Liver (tissue), 9 donors: Measurements from ENCODE around the gene CTNNA1. TPM values are rescaled to one million over a fixed set of nuclear protein-coding genes. Genes with fewer than 3 reads are reported as not detected.

ENCODE experiments used
- DNase-seq: peaks from one replicate; pipeline ENCODE4 v3.0.0-alpha.2; 2017; ENCODE audit warnings: low spot score
- H3K27ac ChIP-seq, 2 donors: one replicate each; pipeline ENCODE4 v1.7.0; 2013; ENCODE audit warnings: inconsistent platforms in 2 of 2, low read length in 2 of 2, control low read depth in 1 of 2, low read depth in 1 of 2, mild to moderate bottlenecking in 1 of 2
- H3K27me3 ChIP-seq, 4 donors: one replicate each; pipeline versions ENCODE4 v1.6.1 to v1.7.0; 2013; ENCODE audit warnings: low read length in 3 of 4, inconsistent platforms in 1 of 4, mild to moderate bottlenecking in 1 of 4, moderate library complexity in 1 of 4; ENCODE audit not compliant: control insufficient read depth in 4 of 4, insufficient read depth in 4 of 4
- H3K36me3 ChIP-seq, 4 donors: one replicate each; pipeline versions ENCODE4 v1.6.1 to v1.7.0; 2013; ENCODE audit warnings: low read length in 3 of 4, mild to moderate bottlenecking in 3 of 4, low read depth in 1 of 4, moderate library complexity in 1 of 4; ENCODE audit not compliant: control insufficient read depth in 4 of 4, insufficient read depth in 3 of 4
- H3K4me1 ChIP-seq, 4 donors: one replicate each; pipeline versions ENCODE4 v1.6.1 to v1.7.0; 2013; ENCODE audit warnings: low read length in 3 of 4, mild to moderate bottlenecking in 3 of 4, moderate library complexity in 1 of 4; ENCODE audit not compliant: control insufficient read depth in 4 of 4, insufficient read depth in 4 of 4
- H3K4me3 ChIP-seq, 3 donors: one replicate each; pipeline versions ENCODE4 v1.6.1 to v1.7.0; 2013; ENCODE audit warnings: low read length in 3 of 3, control low read depth in 1 of 3, low read depth in 1 of 3, mild to moderate bottlenecking in 1 of 3
- H3K9ac ChIP-seq, 2 donors: one replicate each; pipeline ENCODE4 v1.7.0; 2013; ENCODE audit warnings: low read length in 2 of 2, mild to moderate bottlenecking in 2 of 2, moderate library complexity in 2 of 2, control low read depth in 1 of 2, low read depth in 1 of 2
- H3K9me3 ChIP-seq, 4 donors: one replicate each; pipeline versions ENCODE4 v1.6.1 to v1.7.0; 2013; ENCODE audit warnings: low read length in 3 of 4; ENCODE audit not compliant: control insufficient read depth in 4 of 4
- ATF3 ChIP-seq: IDR thresholded peaks from 2 replicates; pipeline ENCODE4 v1.6.1; 2016; ENCODE audit warnings: antibody characterized with exemption
- CTCF ChIP-seq: fragments of 150-350 bp; IDR thresholded peaks from 2 replicates; pipeline ENCODE4 v1.5.1; 2017; ENCODE audit warnings: improper control_type of control experiment, low read depth, low read length; ENCODE audit not compliant: missing input control
- EGR1 ChIP-seq, 2 donors: IDR thresholded peaks; 2 replicates each; pipeline ENCODE4 v1.6.1; 2016 to 2018; ENCODE audit warnings: antibody characterized with exemption in 2 of 2, low read depth in 2 of 2
- FOXA1 ChIP-seq: IDR thresholded peaks from 2 replicates; pipeline ENCODE4 v1.6.1; 2016; ENCODE audit warnings: antibody characterized with exemption
- FOXA2 ChIP-seq: IDR thresholded peaks from 2 replicates; pipeline ENCODE4 v1.6.1; 2016; ENCODE audit warnings: antibody characterized with exemption
- GABPA ChIP-seq, 2 donors: IDR thresholded peaks in 1 of 2; conservative IDR thresholded peaks in 1 of 2; 2 replicates each; pipeline ENCODE4 v1.6.1; 2016; ENCODE audit warnings: antibody characterized with exemption in 2 of 2, mild to moderate bottlenecking in 1 of 2, moderate library complexity in 1 of 2
- HNF4A ChIP-seq, 2 donors: conservative IDR thresholded peaks; 2 replicates each; pipeline ENCODE4 v1.6.1; 2016; ENCODE audit warnings: antibody characterized with exemption in 2 of 2, mild to moderate bottlenecking in 2 of 2
- HNF4G ChIP-seq: IDR thresholded peaks from 2 replicates; pipeline ENCODE4 v1.6.1; 2016; ENCODE audit warnings: antibody characterized with exemption
- JUND ChIP-seq, 2 donors: IDR thresholded peaks; 2 replicates each; pipeline ENCODE4 v1.6.1; 2016; ENCODE audit warnings: antibody characterized with exemption in 2 of 2
- MAX ChIP-seq: IDR thresholded peaks from 2 replicates; pipeline ENCODE4 v1.6.1; 2016; ENCODE audit warnings: antibody characterized with exemption
- NR2F2 ChIP-seq: IDR thresholded peaks from 2 replicates; pipeline ENCODE4 v1.6.1; 2016; ENCODE audit warnings: antibody characterized with exemption
- RAD21 ChIP-seq, 2 donors: IDR thresholded peaks; 2 replicates each; pipeline ENCODE4 v1.6.1; 2016; ENCODE audit warnings: antibody characterized with exemption in 2 of 2, mild to moderate bottlenecking in 2 of 2
- RXRA ChIP-seq, 2 donors: IDR thresholded peaks; 2 replicates each; pipeline ENCODE4 v1.6.1; 2017 to 2018; ENCODE audit warnings: antibody characterized with exemption in 2 of 2, mild to moderate bottlenecking in 1 of 2
- SP1 ChIP-seq: IDR thresholded peaks from 2 replicates; pipeline ENCODE4 v1.6.1; 2018; ENCODE audit warnings: antibody characterized with exemption, mild to moderate bottlenecking
- TAF1 ChIP-seq: conservative IDR thresholded peaks from 2 replicates; pipeline ENCODE4 v1.6.1; 2016; ENCODE audit warnings: antibody characterized with exemption, mild to moderate bottlenecking
- YY1 ChIP-seq: IDR thresholded peaks from 2 replicates; pipeline ENCODE4 v1.6.1; 2016; ENCODE audit warnings: antibody characterized with exemption, mild to moderate bottlenecking
- WGBS: extraction: QIAGEN DNeasy Blood & Tissue Kit; methylation state at CpG from one replicate; pipeline ENCODE4 v1.1.7; 2013; 5-methylcytosine and 5-hydroxymethylcytosine counted together
- polyA plus RNA-seq, 2 donors: library from polyadenylated mRNA; stranded (reverse) in 1 of 2; unstranded in 1 of 2; fragments of 200-250 nt in 1 of 2; fragments of >200 nt in 1 of 2; fragmentation: Nextera tagmentation in 1 of 2; extraction: Ambion mirVana in 1 of 2; gene quantifications; one replicate each; pipeline versions ENCODE4 v1.2.1 to v1.2.3, GENCODE V29; 2013 to 2015
- total RNA-seq, 2 donors: library from RNA; depleted of rRNA; stranded (reverse); fragments of >200 nt; gene quantifications; one replicate each; pipeline ENCODE4 v1.2.3, GENCODE V29; 2014
- TF ChIP-seq, protein P1 (sequence below): IDR thresholded peaks from 2 replicates; pipeline ENCODE4 v1.6.1; 2016; ENCODE audit warnings: antibody characterized with exemption
- TF ChIP-seq, protein P2 (sequence below): IDR thresholded peaks from 2 replicates; pipeline ENCODE4 v1.6.1; 2016; ENCODE audit warnings: antibody characterized with exemption, mild to moderate bottlenecking
- donor health status: healthy.
- donor health status: healthy.
- donor health status: healthy.
- donor health status: healthy.
- donor health status: healthy.

CTNNA1 gene
- total and polyA plus RNA-seq, 4 donors, result 39.9 to 150 (median 103) TPM

DNA sequence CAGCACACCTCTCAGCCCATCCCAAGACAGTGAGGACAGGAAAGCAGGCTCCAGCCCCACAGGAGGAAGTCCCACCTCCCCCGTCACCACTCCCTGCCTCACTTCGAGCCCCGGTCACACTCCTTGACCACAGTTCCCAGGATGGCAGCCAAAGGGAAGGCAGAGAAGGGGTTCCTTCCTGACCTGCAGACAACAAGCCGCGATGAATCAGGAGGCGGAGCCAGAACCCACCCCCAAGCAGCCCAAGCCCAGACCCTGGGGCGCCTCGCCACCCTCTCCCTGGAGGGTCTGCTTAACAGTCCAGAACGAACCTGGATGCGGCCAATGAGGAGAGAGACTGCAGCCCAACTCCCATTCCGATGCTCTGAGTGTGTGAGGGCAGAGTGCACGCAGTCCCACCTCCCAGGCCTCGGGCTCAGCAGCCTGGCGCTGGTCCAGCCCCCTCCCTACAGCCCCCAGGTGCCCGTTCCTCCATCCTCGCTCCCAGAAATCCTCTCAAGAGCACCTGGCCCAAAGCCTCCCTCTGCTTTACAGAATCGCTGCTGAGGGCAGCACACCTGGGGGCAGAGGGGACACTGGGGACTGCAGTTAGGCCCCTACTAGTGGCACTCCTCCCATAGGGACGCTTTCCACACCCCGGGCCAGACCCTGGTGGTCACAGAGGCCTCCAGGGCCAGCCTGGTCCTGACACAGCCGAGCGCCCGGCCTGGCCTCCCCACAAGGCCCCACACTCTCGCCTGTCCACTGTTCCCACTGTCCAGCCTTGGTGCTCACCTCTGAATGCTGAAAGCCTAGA lies 191.5 kb downstream of the CTNNA1 start:
- H3K27me3 ChIP-seq, result no peaks in the 10 kb centered on the region
- H3K36me3 ChIP-seq, result peaks cover 2 to 16% (median 7%) of the 10 kb centered on the region in 4 donors
- no peak overlapping the region for H3K27ac ChIP-seq
- no peaks in the 10 kb centered on the region for H3K4me1 ChIP-seq
- H3K9me3 ChIP-seq, result no peaks in the 10 kb centered on the region
- no peak for DNase-seq
- TF ChIP-seq EGR1 (IDR thresholded peaks at IDR 0.05; ENCODE audit: low read depth in 2 of 2) (no peak), TAF1 (no peak), HNF4G (no peak), JUND (IDR thresholded peaks at IDR 0.05) (no peak), YY1 (no peak), ATF3 (no peak), SP1 (no peak), NR2F2 (no peak), RXRA (IDR thresholded peaks at IDR 0.05) (no peak), RAD21 (IDR thresholded peaks at IDR 0.05) (no peak), CTCF (no peak), GABPA (IDR thresholded peaks at IDR 0.05 in 1 of 2, conservative IDR thresholded peaks at IDR 0.05 in 1 of 2) (no peak), HNF4A (conservative IDR thresholded peaks at IDR 0.05) (no peak), FOXA1 (no peak), MAX (no peak), FOXA2 (no peak)
- TF ChIP-seq, protein P1, sequence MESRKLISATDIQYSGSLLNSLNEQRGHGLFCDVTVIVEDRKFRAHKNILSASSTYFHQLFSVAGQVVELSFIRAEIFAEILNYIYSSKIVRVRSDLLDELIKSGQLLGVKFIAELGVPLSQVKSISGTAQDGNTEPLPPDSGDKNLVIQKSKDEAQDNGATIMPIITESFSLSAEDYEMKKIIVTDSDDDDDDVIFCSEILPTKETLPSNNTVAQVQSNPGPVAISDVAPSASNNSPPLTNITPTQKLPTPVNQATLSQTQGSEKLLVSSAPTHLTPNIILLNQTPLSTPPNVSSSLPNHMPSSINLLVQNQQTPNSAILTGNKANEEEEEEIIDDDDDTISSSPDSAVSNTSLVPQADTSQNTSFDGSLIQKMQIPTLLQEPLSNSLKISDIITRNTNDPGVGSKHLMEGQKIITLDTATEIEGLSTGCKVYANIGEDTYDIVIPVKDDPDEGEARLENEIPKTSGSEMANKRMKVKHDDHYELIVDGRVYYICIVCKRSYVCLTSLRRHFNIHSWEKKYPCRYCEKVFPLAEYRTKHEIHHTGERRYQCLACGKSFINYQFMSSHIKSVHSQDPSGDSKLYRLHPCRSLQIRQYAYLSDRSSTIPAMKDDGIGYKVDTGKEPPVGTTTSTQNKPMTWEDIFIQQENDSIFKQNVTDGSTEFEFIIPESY, result no peak
- TF ChIP-seq, protein P2, sequence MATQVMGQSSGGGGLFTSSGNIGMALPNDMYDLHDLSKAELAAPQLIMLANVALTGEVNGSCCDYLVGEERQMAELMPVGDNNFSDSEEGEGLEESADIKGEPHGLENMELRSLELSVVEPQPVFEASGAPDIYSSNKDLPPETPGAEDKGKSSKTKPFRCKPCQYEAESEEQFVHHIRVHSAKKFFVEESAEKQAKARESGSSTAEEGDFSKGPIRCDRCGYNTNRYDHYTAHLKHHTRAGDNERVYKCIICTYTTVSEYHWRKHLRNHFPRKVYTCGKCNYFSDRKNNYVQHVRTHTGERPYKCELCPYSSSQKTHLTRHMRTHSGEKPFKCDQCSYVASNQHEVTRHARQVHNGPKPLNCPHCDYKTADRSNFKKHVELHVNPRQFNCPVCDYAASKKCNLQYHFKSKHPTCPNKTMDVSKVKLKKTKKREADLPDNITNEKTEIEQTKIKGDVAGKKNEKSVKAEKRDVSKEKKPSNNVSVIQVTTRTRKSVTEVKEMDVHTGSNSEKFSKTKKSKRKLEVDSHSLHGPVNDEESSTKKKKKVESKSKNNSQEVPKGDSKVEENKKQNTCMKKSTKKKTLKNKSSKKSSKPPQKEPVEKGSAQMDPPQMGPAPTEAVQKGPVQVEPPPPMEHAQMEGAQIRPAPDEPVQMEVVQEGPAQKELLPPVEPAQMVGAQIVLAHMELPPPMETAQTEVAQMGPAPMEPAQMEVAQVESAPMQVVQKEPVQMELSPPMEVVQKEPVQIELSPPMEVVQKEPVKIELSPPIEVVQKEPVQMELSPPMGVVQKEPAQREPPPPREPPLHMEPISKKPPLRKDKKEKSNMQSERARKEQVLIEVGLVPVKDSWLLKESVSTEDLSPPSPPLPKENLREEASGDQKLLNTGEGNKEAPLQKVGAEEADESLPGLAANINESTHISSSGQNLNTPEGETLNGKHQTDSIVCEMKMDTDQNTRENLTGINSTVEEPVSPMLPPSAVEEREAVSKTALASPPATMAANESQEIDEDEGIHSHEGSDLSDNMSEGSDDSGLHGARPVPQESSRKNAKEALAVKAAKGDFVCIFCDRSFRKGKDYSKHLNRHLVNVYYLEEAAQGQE, result no peak
- 89% methylated on average over 23 of the region's 23 CpGs for WGBS
- no peak overlapping the region for H3K9ac ChIP-seq
- H3K4me3 ChIP-seq, result no peak overlapping the region
